ENCODE data around the gene KCNMB2.

KCNMB2 gene

GRCh38 chr3:178823150-178823549 lies 286.9 kb downstream of the KCNMB2 start:
- H3K4me3 ChIP-seq (ENCODE audit: low read depth, low read length): no peak overlapping the region
- no peak for TF ChIP-seq CTCF (IDR thresholded peaks at IDR 0.05; ENCODE audit: borderline replicate concordance, insufficient read depth, low read depth, low read length)

GRCh38 chr3:178823591-178824246 lies 287.5 kb downstream of the KCNMB2 start:
- H3K4me3 ChIP-seq (ENCODE audit: low read depth, low read length): no peak overlapping the region
- no peak for TF ChIP-seq CTCF (IDR thresholded peaks at IDR 0.05; ENCODE audit: borderline replicate concordance, insufficient read depth, low read depth, low read length)

- H3K4me3 ChIP-seq (ENCODE audit: low read depth, low read length): no peak overlapping the region
- no peak for TF ChIP-seq CTCF (IDR thresholded peaks at IDR 0.05; ENCODE audit: borderline replicate concordance, insufficient read depth, low read depth, low read length)
Measured at GRCh38 chr3:178826435-178827123, 290.3 kb downstream of the KCNMB2 start.

- no peak overlapping the region for H3K4me3 ChIP-seq (ENCODE audit: low read depth, low read length)
- TF ChIP-seq CTCF (IDR thresholded peaks at IDR 0.05; ENCODE audit: borderline replicate concordance, insufficient read depth, low read depth, low read length): no peak
Measured at GRCh38 chr3:178827285-178827856, 291.1 kb downstream of the KCNMB2 start.

GRCh38 chr3:178833695-178834094 lies 297.5 kb downstream of the KCNMB2 start:
- TF ChIP-seq CTCF (IDR thresholded peaks at IDR 0.05; ENCODE audit: borderline replicate concordance, insufficient read depth, low read depth, low read length): no peak
- H3K4me3 ChIP-seq (ENCODE audit: low read depth, low read length): no peak overlapping the region

GRCh38 chr3:178835033-178835432 lies 298.8 kb downstream of the KCNMB2 start:
- H3K4me3 ChIP-seq (ENCODE audit: low read depth, low read length): no peak overlapping the region
- TF ChIP-seq CTCF (IDR thresholded peaks at IDR 0.05; ENCODE audit: borderline replicate concordance, insufficient read depth, low read depth, low read length): no peak

GRCh38 chr3:178837512-178837911 lies 301.3 kb downstream of the KCNMB2 start:
- TF ChIP-seq CTCF (IDR thresholded peaks at IDR 0.05; ENCODE audit: borderline replicate concordance, insufficient read depth, low read depth, low read length): no peak
- H3K4me3 ChIP-seq (ENCODE audit: low read depth, low read length): no peak overlapping the region
